AML-193 (cell line): ENCODE measurements around the gene LRRC15.

Source experiments
- DNase-seq, 2 experiments: peaks; one replicate each; lab custom pipeline; 2025; lab: John Stamatoyannopoulos, UW

The LRRC15 gene

GRCh38 chr3:194369522-194370279 is at the start of gene LRRC15:
Gene LRRC15, minus strand, starts transcription at chr3:194369743. Its CDS starts 8,700 bp downstream, at chr3:194361043.
- no peak for DNase-seq

DNA sequence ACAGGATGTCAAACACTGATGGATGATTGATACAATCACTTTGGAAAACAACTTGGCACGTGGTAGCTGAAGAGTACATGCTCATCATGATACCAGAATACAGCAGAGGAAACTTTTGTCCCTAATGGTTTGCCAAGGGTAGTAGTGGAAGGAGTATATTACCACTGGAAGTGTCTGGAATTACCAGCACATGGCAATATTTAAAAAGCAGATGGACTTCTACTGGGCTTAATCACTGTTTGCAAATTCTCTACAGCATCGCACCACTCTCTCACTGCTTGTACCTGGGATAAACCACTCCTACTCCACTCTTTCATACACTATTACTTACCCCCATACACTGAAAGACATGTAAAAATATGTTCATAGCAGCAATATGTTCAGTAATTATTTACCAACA is 49.1 kb upstream of the LRRC15 start:
- no peak for DNase-seq

DNA sequence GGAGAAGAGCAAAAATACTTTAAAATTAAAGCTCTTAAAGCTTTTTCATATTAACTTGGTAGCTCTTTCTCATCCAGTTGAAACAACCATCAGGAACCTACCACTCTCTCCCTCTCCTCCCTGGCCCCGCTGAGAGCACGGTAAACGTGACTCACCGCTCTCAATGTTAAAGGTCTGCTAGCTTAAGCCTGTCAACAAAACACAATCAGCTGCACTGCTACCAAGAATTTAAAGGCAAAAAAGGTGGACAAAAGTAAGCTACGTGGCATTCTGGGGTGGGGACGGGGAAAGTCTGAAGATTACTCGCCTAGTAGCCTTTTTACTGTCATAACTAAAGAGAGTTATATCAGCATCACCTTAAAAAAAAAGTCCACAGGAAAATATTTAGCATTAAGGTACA is 37.9 kb upstream of the LRRC15 start:
- DNase-seq: no peak

GRCh38 chr3:194405766-194406165 is 36.2 kb upstream of the LRRC15 start:
- no peak for DNase-seq

- DNase-seq: peak; percentile 71 to 74
These were observed 35.0 kb upstream of the LRRC15 start for GRCh38 chr3:194404365-194405140.

DNA sequence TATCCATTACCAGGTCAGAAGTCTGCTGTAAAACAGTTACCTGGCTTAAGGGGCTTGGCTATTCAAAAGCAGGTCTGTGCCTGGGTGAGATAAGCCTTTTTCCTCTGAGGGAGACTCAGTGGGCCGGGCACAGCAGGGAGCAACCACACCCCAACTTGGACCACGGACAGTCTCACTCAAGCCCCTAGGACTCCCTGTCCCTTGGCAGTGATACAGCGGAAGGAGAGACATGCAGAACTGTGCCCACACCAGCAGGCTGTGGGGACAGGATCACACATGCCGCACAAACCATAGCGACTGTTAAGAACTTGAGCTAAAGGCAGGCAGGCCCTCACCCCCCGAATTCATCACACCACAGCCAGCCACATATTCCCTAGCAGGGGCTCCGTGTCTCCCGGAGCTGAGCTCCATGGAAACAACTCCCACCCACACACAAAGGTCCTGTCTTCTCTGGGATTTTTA is 32.4 kb upstream of the LRRC15 start:
- DNase-seq: no peak

- no peak for DNase-seq
These were observed 31.8 kb upstream of the LRRC15 start for GRCh38 chr3:194401346-194401745.

- peak in 1 of 2 experiments; percentile 32 for DNase-seq
These were observed 30.4 kb upstream of the LRRC15 start for GRCh38 chr3:194399874-194400411.

DNA sequence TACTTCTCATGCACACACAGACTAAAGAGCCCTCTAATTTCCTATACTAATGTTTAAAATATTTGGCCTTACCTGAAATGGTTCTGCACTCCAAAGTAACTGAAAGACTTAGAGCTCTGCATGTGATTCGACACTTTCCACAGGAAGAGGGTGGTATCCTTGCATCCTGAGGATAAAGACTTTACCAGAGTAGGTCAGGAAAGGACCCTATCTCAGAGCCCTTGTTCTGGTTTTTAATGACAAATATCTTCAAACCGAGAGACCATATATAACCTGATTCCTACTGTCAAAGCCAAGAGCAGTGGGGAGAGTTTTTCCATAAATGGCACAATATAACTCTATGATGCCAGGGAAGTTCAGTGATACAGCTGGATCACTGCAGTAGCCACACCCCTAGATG is 29.6 kb upstream of the LRRC15 start, which contains the start of gene GP5:
GP5 (minus strand) TSS at position 101 of the 400 bp plus-strand sequence. CDS start 984 bp downstream, outside the sequence.
- DNase-seq: no peak

DNA sequence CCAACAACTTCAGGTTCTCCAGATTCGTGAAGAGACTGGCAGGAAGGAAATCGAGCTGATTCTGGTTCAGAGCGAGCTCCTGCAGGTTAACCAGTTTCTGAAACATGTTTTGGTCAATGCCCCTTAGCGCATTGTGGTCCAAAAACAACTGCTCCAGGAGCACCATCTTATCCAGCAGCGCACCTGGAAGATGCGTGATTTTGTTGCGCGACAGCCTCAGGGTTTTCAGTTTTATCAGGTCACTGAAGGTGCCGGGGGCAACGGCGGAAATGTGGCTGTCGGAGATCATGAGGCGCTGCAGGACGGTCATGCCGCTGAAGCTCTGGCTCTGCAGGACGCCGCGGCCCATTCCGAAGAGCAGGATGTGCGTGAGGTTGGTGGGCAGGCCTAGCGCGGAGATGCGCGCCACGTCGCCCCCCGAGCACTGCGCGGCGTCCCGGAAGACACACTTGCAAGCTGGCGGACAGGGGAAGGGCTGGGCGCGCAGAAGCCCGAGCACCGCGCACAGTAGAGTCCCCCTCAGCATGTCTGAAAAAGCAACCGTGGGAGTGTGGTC is 28.3 kb upstream of the LRRC15 start:
- DNase-seq: no peak

GRCh38 chr3:194396859-194397756 is 27.6 kb upstream of the LRRC15 start:
- no peak for DNase-seq

GRCh38 chr3:194396539-194396858 is 27.0 kb upstream of the LRRC15 start:
- no peak for DNase-seq

DNA sequence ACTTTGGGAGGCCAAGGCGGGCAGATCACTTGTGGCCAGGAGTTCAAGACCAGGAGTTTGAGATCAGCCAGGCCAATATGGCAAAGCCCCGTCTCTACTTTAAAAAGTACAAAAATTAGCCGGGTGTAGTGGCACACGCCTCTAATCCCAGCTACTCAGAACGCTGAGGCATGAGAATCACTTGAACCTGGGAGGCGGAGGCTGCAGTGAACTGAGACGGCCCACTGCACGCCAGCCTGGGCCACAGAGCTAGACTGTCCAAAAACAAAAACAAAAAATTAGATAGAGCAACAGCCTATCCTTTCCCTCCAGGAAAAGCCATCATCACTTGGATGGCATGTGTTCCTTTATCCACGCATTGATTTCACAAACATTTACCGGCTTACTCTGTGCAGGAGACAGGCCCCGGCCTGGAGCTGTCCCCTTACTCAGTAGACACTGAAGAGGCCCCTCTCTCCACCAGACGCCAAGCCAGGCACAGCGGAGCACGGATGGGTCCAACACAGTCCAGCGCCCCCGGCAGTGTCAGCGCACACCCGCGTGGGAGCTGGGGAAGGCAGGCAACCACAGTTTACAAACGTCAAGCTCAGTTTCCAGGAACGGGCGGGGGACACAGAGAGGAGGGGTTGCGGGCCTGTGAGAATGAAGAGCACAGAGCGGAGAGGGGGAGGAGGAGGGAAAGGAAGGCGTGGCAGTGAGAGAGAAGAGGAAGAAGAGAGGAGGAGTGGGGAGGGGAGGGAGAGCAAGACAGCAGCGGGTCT is 26.4 kb upstream of the LRRC15 start:
- DNase-seq: peak; percentile 38 to 44

DNA sequence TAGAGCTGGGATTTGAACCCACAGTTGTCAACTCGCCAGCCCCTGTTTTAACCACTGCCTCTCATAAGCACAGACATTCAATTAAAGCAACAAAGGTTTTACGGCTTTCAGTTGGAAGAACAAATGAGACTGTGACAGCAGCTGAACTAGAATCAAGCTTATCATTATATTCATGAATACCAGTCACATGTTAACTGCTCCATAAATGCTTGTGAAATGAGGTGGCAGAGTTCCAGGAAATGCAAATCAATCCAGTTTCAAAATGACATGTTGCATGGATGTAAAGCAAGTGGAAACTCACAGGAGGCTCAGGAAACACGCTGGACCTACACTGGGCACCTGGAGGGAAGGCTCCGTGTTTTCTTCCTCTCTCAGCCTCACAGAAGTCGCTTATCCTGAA is 25.7 kb upstream of the LRRC15 start:
- DNase-seq: no peak

DNA sequence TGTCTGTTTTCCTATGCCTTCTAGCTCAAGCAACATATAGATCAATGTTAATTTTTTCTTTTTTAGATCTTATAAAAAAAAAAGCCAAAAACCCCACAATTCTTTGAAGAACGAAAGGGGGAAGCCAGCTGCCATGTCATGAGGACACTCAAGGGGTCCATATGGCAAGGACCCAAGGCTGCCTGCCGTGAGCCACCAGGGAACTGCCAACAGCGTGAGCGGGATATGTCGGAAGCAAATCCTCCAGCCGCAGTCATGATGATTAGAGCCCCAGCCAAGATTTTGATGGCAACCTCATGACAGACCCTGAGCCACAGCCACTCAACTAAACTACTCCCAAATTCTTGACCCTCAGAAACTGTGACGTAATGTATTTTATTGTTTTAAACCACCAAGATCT is 23.0 kb upstream of the LRRC15 start:
- DNase-seq: no peak

GRCh38 chr3:194390835-194391234 is 21.3 kb upstream of the LRRC15 start:
- no peak for DNase-seq

DNA sequence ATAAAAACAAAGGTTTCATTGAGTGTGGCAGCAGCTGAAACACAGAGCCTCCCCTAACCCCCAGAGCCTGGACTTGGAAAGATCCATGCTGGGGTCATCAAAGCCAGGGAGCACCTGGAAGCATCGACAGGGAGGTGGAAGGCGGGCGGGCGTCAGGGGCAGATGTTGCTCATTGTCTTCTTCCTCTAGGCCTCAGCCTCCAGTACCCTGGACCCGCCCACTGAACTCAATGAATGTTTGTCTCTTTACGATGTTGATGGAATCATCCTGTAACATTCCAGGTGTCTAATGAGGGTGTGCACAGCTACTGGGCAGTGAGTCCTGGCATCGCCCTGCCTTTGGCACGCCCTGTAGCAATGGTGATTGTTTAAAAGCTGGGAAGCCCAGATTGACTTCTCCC is 19.7 kb upstream of the LRRC15 start:
- DNase-seq: no peak

GRCh38 chr3:194387926-194388418 is 18.4 kb upstream of the LRRC15 start:
- DNase-seq: no peak

DNA sequence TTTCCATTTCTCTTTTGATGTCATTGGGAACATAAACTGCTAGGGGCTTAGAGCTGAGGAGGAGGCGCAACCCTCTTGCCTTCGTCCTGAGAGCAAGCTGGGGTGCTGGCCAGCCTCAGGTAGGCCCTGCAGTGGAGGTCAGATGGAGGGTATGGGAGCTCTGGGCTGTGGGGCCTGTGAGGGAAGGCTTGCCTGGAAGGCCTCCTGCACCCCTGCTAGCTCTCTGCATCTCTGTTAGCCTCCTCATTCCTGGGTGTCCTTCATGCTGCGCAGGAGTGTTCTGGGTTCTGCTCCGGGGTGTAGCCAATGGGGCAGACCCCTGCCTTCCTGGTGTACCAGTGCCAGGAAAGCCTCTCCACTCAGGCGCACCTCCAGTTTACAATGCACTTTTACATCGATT is 17.7 kb upstream of the LRRC15 start:
- no peak for DNase-seq

DNA sequence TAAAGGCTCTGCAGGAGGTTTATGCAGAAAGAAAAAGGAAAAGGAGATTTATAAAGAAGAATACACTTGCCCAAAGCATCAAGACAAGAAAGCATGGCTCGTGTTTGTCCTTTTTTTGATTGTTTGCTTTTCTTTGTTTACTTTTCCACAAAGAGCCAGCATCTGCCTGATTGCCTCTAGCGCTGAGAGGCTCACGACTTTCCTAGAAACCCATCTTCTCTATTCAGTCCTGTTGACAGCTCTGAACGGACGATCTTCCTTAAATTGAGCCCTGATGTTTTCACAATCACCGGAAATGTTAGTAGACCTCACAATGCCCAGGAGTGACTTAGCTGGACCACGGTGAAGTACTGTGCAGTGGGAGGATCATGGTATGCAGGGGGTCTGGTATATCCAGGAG is 17.1 kb upstream of the LRRC15 start:
- no peak for DNase-seq

GRCh38 chr3:194386066-194386465 is 16.5 kb upstream of the LRRC15 start:
- DNase-seq: no peak
